ENCODE results near the gene CCNA2. TPM values are rescaled to one million over a fixed set of nuclear protein-coding genes. Genes with fewer than 3 reads are reported as not detected.
A peak's percentile ranks its signal among the peaks of the same experiment; 100 is the strongest.

Gene CCNA2
- total and polyA plus RNA-seq, 2 experiments from 2014 or later, result 33.1 to 45.3 TPM

GRCh38 chr4:121817701-121818100, 6.0 kb downstream of the CCNA2 start:
- 50 to 59% methylated on average over 1 of the region's 1 CpG for WGBS, 2 experiments (ENCODE audit: low coverage in 1 of 2, low lambda C conversion rate in 2 of 2, missing lambda C conversion rate in 2 of 2)
- Histone ChIP-seq H3K27ac (peak overlapping the region; percentile 1; the same call in 1 of the 2 replicates), H3K4me1 (ENCODE audit: insufficient read depth) (peaks cover 51% of the 10 kb centered on the region), H4K20me1 (ENCODE audit: insufficient read depth) (no peaks in the 10 kb centered on the region), H3K4me3 (no peak overlapping the region), H3K27me3 (replicated peaks; ENCODE audit: insufficient read depth) (no peaks in the 10 kb centered on the region), H3K36me3 (ENCODE audit: low read depth) (peaks cover 60% of the 10 kb centered on the region), H3F3A (ENCODE audit: insufficient read depth) (peaks cover 62% of the 10 kb centered on the region), H2AFZ (no peak overlapping the region), H3K9me2 (ENCODE audit: insufficient read depth) (no peaks in the 10 kb centered on the region), H3K9me3 (ENCODE audit: low read depth) (no peaks in the 10 kb centered on the region), H3K4me2 (ENCODE audit: unreplicated experiment) (no peak overlapping the region), H3K9ac (no peak overlapping the region), H3K79me2 (ENCODE audit: insufficient read depth) (peaks cover 83% of the 10 kb centered on the region)
- in situ Hi-C loops (cut with MboI), result no loop called here
- no peak for DNase-seq
- no peak for TF ChIP-seq EZH2phosphoT487 (IDR thresholded peaks at IDR 0.05; ENCODE audit: insufficient read depth, low read depth)
- TF ChIP-seq EZH2 (IDR thresholded peaks at IDR 0.05; ENCODE audit: insufficient read depth, poor library complexity, severe bottlenecking), result no peak

- Histone ChIP-seq H3K4me3 (no peak overlapping the region), H4K20me1 (ENCODE audit: insufficient read depth) (no peaks in the 10 kb centered on the region), H3F3A (ENCODE audit: insufficient read depth) (peaks cover 67% of the 10 kb centered on the region), H2AFZ (no peak overlapping the region), H3K27me3 (replicated peaks; ENCODE audit: insufficient read depth) (no peaks in the 10 kb centered on the region), H3K27ac (no peak overlapping the region), H3K9ac (no peak overlapping the region), H3K9me2 (ENCODE audit: insufficient read depth) (no peaks in the 10 kb centered on the region), H3K36me3 (ENCODE audit: low read depth) (peaks cover 66% of the 10 kb centered on the region), H3K9me3 (ENCODE audit: low read depth) (no peaks in the 10 kb centered on the region), H3K4me2 (ENCODE audit: unreplicated experiment) (no peak overlapping the region), H3K79me2 (ENCODE audit: insufficient read depth) (peaks cover 82% of the 10 kb centered on the region), H3K4me1 (ENCODE audit: insufficient read depth) (peaks cover 44% of the 10 kb centered on the region)
- in situ Hi-C loops (cut with MboI), result no loop called here
- 97 to 100% methylated on average over 3 of the region's 3 CpGs for WGBS, 2 experiments (ENCODE audit: low coverage in 1 of 2, low lambda C conversion rate in 2 of 2, missing lambda C conversion rate in 2 of 2)
- no peak for DNase-seq
- TF ChIP-seq EZH2phosphoT487 (IDR thresholded peaks at IDR 0.05; ENCODE audit: insufficient read depth, low read depth) (no peak), EZH2 (IDR thresholded peaks at IDR 0.05; ENCODE audit: insufficient read depth, poor library complexity, severe bottlenecking) (no peak)
Measured at GRCh38 chr4:121817006-121817405, 6.7 kb downstream of the CCNA2 start.

- Histone ChIP-seq H3K9ac (no peak overlapping the region), H3K4me3 (no peak overlapping the region; the same call in 1 of the 2 replicates), H4K20me1 (ENCODE audit: insufficient read depth) (no peaks in the 10 kb centered on the region), H3K9me3 (ENCODE audit: low read depth) (no peaks in the 10 kb centered on the region), H3F3A (ENCODE audit: insufficient read depth) (peaks cover 74% of the 10 kb centered on the region), H3K79me2 (ENCODE audit: insufficient read depth) (peaks cover 61% of the 10 kb centered on the region), H2AFZ (no peak overlapping the region), H3K9me2 (ENCODE audit: insufficient read depth) (no peaks in the 10 kb centered on the region), H3K4me2 (ENCODE audit: unreplicated experiment) (no peak overlapping the region), H3K27ac (0 out of 2 replicates have a peak overlapping the region, but pooled peaks have one; percentile 18), H3K4me1 (ENCODE audit: insufficient read depth) (peaks cover 27% of the 10 kb centered on the region), H3K27me3 (replicated peaks; ENCODE audit: insufficient read depth) (no peaks in the 10 kb centered on the region), H3K36me3 (ENCODE audit: low read depth) (peaks cover 77% of the 10 kb centered on the region)
- WGBS, 2 experiments (ENCODE audit: low coverage in 1 of 2, low lambda C conversion rate in 2 of 2, missing lambda C conversion rate in 2 of 2), result 65 to 72% methylated on average over 2 of the region's 2 CpGs
- no peak for TF ChIP-seq EZH2phosphoT487 (IDR thresholded peaks at IDR 0.05; ENCODE audit: insufficient read depth, low read depth)
- no peak for TF ChIP-seq EZH2 (IDR thresholded peaks at IDR 0.05; ENCODE audit: insufficient read depth, poor library complexity, severe bottlenecking)
- DNase-seq, result peak; percentile 45
- in situ Hi-C loops (cut with MboI), result no loop called here
Measured at GRCh38 chr4:121814756-121815155, 8.9 kb downstream of the CCNA2 start.

- Histone ChIP-seq H2AFZ (no peak overlapping the region), H3F3A (ENCODE audit: insufficient read depth) (peaks cover 39% of the 10 kb centered on the region), H3K4me3 (no peak overlapping the region), H3K36me3 (ENCODE audit: low read depth) (peaks cover 81% of the 10 kb centered on the region), H3K27me3 (replicated peaks; ENCODE audit: insufficient read depth) (no peaks in the 10 kb centered on the region), H3K27ac (no peak overlapping the region), H3K9ac (no peak overlapping the region), H3K9me2 (ENCODE audit: insufficient read depth) (no peaks in the 10 kb centered on the region), H3K4me1 (ENCODE audit: insufficient read depth) (peaks cover 15% of the 10 kb centered on the region), H3K9me3 (ENCODE audit: low read depth) (no peaks in the 10 kb centered on the region), H3K4me2 (ENCODE audit: unreplicated experiment) (no peak overlapping the region), H4K20me1 (ENCODE audit: insufficient read depth) (no peaks in the 10 kb centered on the region), H3K79me2 (ENCODE audit: insufficient read depth) (peaks cover 43% of the 10 kb centered on the region)
- no peak for TF ChIP-seq EZH2phosphoT487 (IDR thresholded peaks at IDR 0.05; ENCODE audit: insufficient read depth, low read depth)
- no peak for TF ChIP-seq EZH2 (IDR thresholded peaks at IDR 0.05; ENCODE audit: insufficient read depth, poor library complexity, severe bottlenecking)
- in situ Hi-C loops (cut with MboI), result no loop called here
- no peak for DNase-seq
Measured at GRCh38 chr4:121811122-121811521, 12.6 kb downstream of the CCNA2 start.

- H3K79me2 ChIP-seq (ENCODE audit: insufficient read depth), result peaks cover 54% of the 10 kb centered on the region
- TF ChIP-seq EZH2phosphoT487 (IDR thresholded peaks at IDR 0.05; ENCODE audit: insufficient read depth, low read depth) (no peak), EZH2 (IDR thresholded peaks at IDR 0.05; ENCODE audit: insufficient read depth, poor library complexity, severe bottlenecking) (no peak)
- in situ Hi-C loops (cut with MboI), result no loop called here
- no peaks in the 10 kb centered on the region for H3K27me3 ChIP-seq (replicated peaks; ENCODE audit: insufficient read depth)
- H2AFZ ChIP-seq, result no peak overlapping the region
- H3K4me1 ChIP-seq (ENCODE audit: insufficient read depth), result peaks cover 13% of the 10 kb centered on the region
- H3K9me2 ChIP-seq (ENCODE audit: insufficient read depth), result no peaks in the 10 kb centered on the region
- H4K20me1 ChIP-seq (ENCODE audit: insufficient read depth), result no peaks in the 10 kb centered on the region
- H3K4me3 ChIP-seq, result no peak overlapping the region
- H3K9me3 ChIP-seq (ENCODE audit: low read depth), result no peaks in the 10 kb centered on the region
- no peak overlapping the region for H3K27ac ChIP-seq
- 73 to 87% methylated on average over 4 of the region's 4 CpGs for WGBS, 2 experiments (ENCODE audit: low coverage in 1 of 2, low lambda C conversion rate in 2 of 2, missing lambda C conversion rate in 2 of 2)
- DNase-seq, result no peak
- peaks cover 10% of the 10 kb centered on the region; the same call in 1 of the 2 replicates for H3F3A ChIP-seq (ENCODE audit: insufficient read depth)
- no peak overlapping the region for H3K9ac ChIP-seq
- no peak overlapping the region for H3K4me2 ChIP-seq (ENCODE audit: unreplicated experiment)
- H3K36me3 ChIP-seq (ENCODE audit: low read depth), result peaks cover 81% of the 10 kb centered on the region
Measured at GRCh38 chr4:121806411-121806810, 17.3 kb downstream of the CCNA2 start.
